ENCODE results near the gene USP32. TPM values are rescaled to one million over a fixed set of nuclear protein-coding genes. Genes with fewer than 3 reads are reported as not detected.

USP32 gene
- total and polyA plus RNA-seq, 2 donors (not counting 3 experiments of a cell fraction or from before 2014, with no cell fraction given) = 15.7 to 52.9 TPM

DNA sequence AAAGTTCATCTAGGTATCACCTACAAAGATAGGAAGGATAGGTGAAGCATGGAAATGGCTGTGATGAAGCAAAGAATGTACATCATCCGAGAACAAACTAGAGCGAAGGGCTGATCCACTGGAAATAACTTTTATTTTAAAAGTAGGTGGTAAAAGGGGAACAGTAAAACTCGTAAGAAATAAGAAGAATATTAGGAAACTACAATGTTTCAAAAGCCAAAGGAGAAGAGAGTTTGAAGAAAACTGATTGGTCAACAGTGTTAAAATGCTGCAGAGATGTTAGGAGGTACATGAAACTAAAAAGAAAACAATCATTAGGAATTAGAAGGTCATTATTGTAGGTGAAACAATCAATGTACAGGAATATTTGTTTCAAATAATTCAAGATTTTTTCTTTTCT is 108.1 kb downstream of the USP32 start:
- no peak overlapping the region for H2AFZ ChIP-seq (ENCODE audit: low read depth, low read length)
- no peaks in the 10 kb centered on the region for H3K9me1 ChIP-seq (replicated peaks; ENCODE audit: control insufficient read depth, extremely low read depth, insufficient read depth, low read length)
- H4K20me1 ChIP-seq (replicated peaks; ENCODE audit: control insufficient read depth, extremely low read depth, insufficient read depth, low read length) = no peaks in the 10 kb centered on the region
- POLR2A ChIA-PET = no interaction called here
- no peak overlapping the region for H3K4me2 ChIP-seq (ENCODE audit: insufficient read depth, low read length)
- no peak for TF ChIP-seq EZH2 (IDR thresholded peaks at IDR 0.05; ENCODE audit: borderline replicate concordance, low read depth, low read length, severe bottlenecking)
- no peaks in the 10 kb centered on the region for H3K79me2 ChIP-seq (ENCODE audit: control insufficient read depth, insufficient read depth, low read length)
- dilution Hi-C loops (cut with MboI; ENCODE audit: extremely low pct_ligation_motif_present, low sequenced_read_pairs) (no loop called here), intact Hi-C loops (cut with micrococcal nuclease) (no loop called here)
- CTCF ChIA-PET = no interaction called here
- FAIRE-seq (no peak), DNase-seq (ENCODE audit: low read depth, low spot score) (no peak)
- H3K36me3 ChIP-seq (ENCODE audit: control insufficient read depth in 2 of 2, extremely low read depth in 1 of 2, insufficient read depth in 2 of 2, low read length in 2 of 2) = no peaks in the 10 kb centered on the region
- BruUV-seq (replicated peaks) = no TSS peak
- no peaks in the 10 kb centered on the region for H3K27me3 ChIP-seq (ENCODE audit: control insufficient read depth in 2 of 2, insufficient read depth in 2 of 2, low read length in 2 of 2)
- H3K4me1 ChIP-seq (ENCODE audit: control insufficient read depth, extremely low read depth, insufficient read depth, low read length) = no peaks in the 10 kb centered on the region
- no peak overlapping the region for H3K9ac ChIP-seq (replicated peaks; ENCODE audit: extremely low read depth, insufficient read depth, low read length)
- H3K9me3 ChIP-seq (replicated peaks; ENCODE audit: control insufficient read depth, insufficient read depth, low read length) = no peaks in the 10 kb centered on the region
- H3K27ac ChIP-seq (ENCODE audit: insufficient read depth, low read depth, low read length) = no peak overlapping the region
- H3K4me3 ChIP-seq (replicated peaks in 1 of 3; ENCODE audit: insufficient read depth in 1 of 3, low read depth in 1 of 3, low read length in 3 of 3) = no peak overlapping the region

DNA sequence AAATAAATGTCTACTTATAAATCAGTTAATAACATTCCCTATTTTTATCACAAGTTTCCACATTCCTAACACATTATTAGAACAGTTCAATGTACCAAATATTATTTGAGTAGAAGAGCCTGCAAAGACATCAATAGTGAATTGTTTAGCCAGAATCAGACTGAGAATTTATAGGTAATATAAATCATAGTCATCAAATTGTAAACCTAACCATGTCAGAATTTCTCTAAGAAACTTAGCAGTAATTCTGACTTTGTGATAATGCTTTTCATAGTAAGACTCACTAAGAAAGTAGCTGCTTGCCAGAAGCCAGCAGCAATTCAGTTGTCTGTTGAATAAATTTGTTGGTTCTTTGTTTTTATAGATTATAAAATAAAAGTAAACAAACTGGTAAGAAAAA is 111.3 kb downstream of the USP32 start:
- DNase-seq (ENCODE audit: low read depth, low spot score) (no peak), FAIRE-seq (no peak)
- Histone ChIP-seq H3K4me3 (replicated peaks in 1 of 3; ENCODE audit: insufficient read depth in 1 of 3, low read depth in 1 of 3, low read length in 3 of 3) (no peak overlapping the region), H2AFZ (ENCODE audit: low read depth, low read length) (no peak overlapping the region), H3K9me1 (replicated peaks; ENCODE audit: control insufficient read depth, extremely low read depth, insufficient read depth, low read length) (no peaks in the 10 kb centered on the region), H3K79me2 (ENCODE audit: control insufficient read depth, insufficient read depth, low read length) (no peaks in the 10 kb centered on the region), H3K27me3 (ENCODE audit: control insufficient read depth in 2 of 2, insufficient read depth in 2 of 2, low read length in 2 of 2) (no peaks in the 10 kb centered on the region), H3K4me1 (ENCODE audit: control insufficient read depth, extremely low read depth, insufficient read depth, low read length) (no peaks in the 10 kb centered on the region), H4K20me1 (replicated peaks; ENCODE audit: control insufficient read depth, extremely low read depth, insufficient read depth, low read length) (no peaks in the 10 kb centered on the region), H3K4me2 (ENCODE audit: insufficient read depth, low read length) (no peak overlapping the region), H3K9ac (replicated peaks; ENCODE audit: extremely low read depth, insufficient read depth, low read length) (no peak overlapping the region), H3K27ac (ENCODE audit: insufficient read depth, low read depth, low read length) (no peak overlapping the region), H3K9me3 (replicated peaks; ENCODE audit: control insufficient read depth, insufficient read depth, low read length) (no peaks in the 10 kb centered on the region), H3K36me3 (ENCODE audit: control insufficient read depth in 2 of 2, extremely low read depth in 1 of 2, insufficient read depth in 2 of 2, low read length in 2 of 2) (no peaks in the 10 kb centered on the region)
- intact Hi-C loops (cut with micrococcal nuclease) = no loop called here
- BruUV-seq (replicated peaks) = no TSS peak
- dilution Hi-C loops (cut with MboI; ENCODE audit: extremely low pct_ligation_motif_present, low sequenced_read_pairs) = no loop called here
- TF ChIP-seq POLR2AphosphoS5 (IDR thresholded peaks at IDR 0.05; ENCODE audit: insufficient read depth, low read depth, low read length) (no peak), POLR2A (IDR thresholded peaks at IDR 0.05; ENCODE audit: low read depth, low read length) (no peak), MYC (IDR thresholded peaks at IDR 0.05; ENCODE audit: low read depth, low read length) (no peak), EZH2 (IDR thresholded peaks at IDR 0.05; ENCODE audit: borderline replicate concordance, low read depth, low read length, severe bottlenecking) (no peak)
- POLR2A ChIA-PET = no interaction called here
- CTCF ChIA-PET = no interaction called here

All from endothelial cell of umbilical vein (primary cell).